Endothelial cell of umbilical vein (primary cell): ENCODE measurements around the gene TMEM74B. TPM values are rescaled to one million over a fixed set of nuclear protein-coding genes. Genes with fewer than 3 reads are reported as not detected.

ENCODE experiments used
- BruUV-seq: library from RNA; stranded (reverse); fragments of 400-500 nt; replicated peaks from 2 replicates; lab custom pipeline; 2021; lab: Mats Ljungman, UMichigan
- CTCF ChIA-PET: fragments of 300-600, 350-600 bp; sonication (Branson Sonifier 250); formaldehyde crosslinking; loops from one replicate; lab custom pipeline; 2021; ENCODE audit warnings: antibody characterized with exemption, inconsistent platforms; lab: Charles Lee
- POLR2A ChIA-PET: fragments of 300-600, 350-600 bp; sonication (Branson Sonifier 250); formaldehyde crosslinking; loops from one replicate; lab custom pipeline; 2021; ENCODE audit warnings: antibody characterized with exemption, inconsistent platforms; lab: Charles Lee
- DNase-seq: peaks from one replicate; pipeline ENCODE4 v3.0.0-alpha.2; 2011; ENCODE audit warnings: low read depth, low spot score
- FAIRE-seq: peaks from 2 replicates; lab custom pipeline; 2011; peaks lifted over from hg19 to GRCh38; lab: Jason Lieb, UNC
- H2AFZ ChIP-seq: 2 replicates; pipeline ENCODE4 v1.6.0; 2012; ENCODE audit warnings: low read depth, low read length, control low read depth, inconsistent platforms
- H3K27ac ChIP-seq: 2 replicates; pipeline ENCODE4 v1.5.1; 2011; ENCODE audit warnings: low read depth, mild to moderate bottlenecking, control low read depth, low read length, moderate library complexity; ENCODE audit not compliant: insufficient read depth
- H3K27me3 ChIP-seq, 2 experiments: 2 replicates each; pipeline versions ENCODE4 v1.6.0 to v1.6.1; 2011; ENCODE audit warnings: low read length in 2 of 2, mixed read lengths in 1 of 2; ENCODE audit not compliant: control insufficient read depth in 2 of 2, insufficient read depth in 2 of 2
- H3K36me3 ChIP-seq, 2 experiments: 2 replicates in 1 of 2; 3 replicates in 1 of 2; pipeline ENCODE4 v1.5.1; 2011; ENCODE audit warnings: low read length in 2 of 2, mild to moderate bottlenecking in 1 of 2, moderate library complexity in 1 of 2; ENCODE audit not compliant: control insufficient read depth in 2 of 2, insufficient read depth in 2 of 2; ENCODE audit errors: extremely low read depth in 1 of 2
- H3K4me1 ChIP-seq: 3 replicates; pipeline ENCODE4 v1.5.1; 2011; ENCODE audit warnings: mild to moderate bottlenecking, low read length; ENCODE audit not compliant: control insufficient read depth, insufficient read depth; ENCODE audit errors: extremely low read depth
- H3K4me2 ChIP-seq: 2 replicates; pipeline ENCODE4 v1.6.1; 2011; ENCODE audit warnings: low read length, control low read depth, mixed read lengths; ENCODE audit not compliant: insufficient read depth
- H3K4me3 ChIP-seq, 3 experiments: fragments of 200-600 bp in 1 of 3; sonication (generic), shearing (Covaris generic) in 1 of 3; replicated peaks in 1 of 3; 2 replicates each; pipeline ENCODE4 v1.5.1; 2011 to 2016; ENCODE audit warnings: control low read depth in 3 of 3, low read length in 3 of 3, mild to moderate bottlenecking in 2 of 3, inconsistent platforms in 1 of 3, low read depth in 1 of 3, moderate library complexity in 1 of 3; ENCODE audit not compliant: insufficient read depth in 1 of 3
- H3K79me2 ChIP-seq: 2 replicates; pipeline ENCODE4 v1.6.0; 2012; ENCODE audit warnings: low read length, inconsistent platforms; ENCODE audit not compliant: control insufficient read depth, insufficient read depth
- H3K9ac ChIP-seq: replicated peaks from 2 replicates; pipeline ENCODE3; 2011; ENCODE audit warnings: low read length, control low read depth; ENCODE audit not compliant: insufficient read depth; ENCODE audit errors: extremely low read depth
- H3K9me1 ChIP-seq: replicated peaks from 3 replicates; pipeline ENCODE4 v1.6.0; 2011; ENCODE audit warnings: mild to moderate bottlenecking, low read length; ENCODE audit not compliant: control insufficient read depth, insufficient read depth; ENCODE audit errors: extremely low read depth
- H3K9me3 ChIP-seq: replicated peaks from 2 replicates; pipeline ENCODE4 v1.5.1; 2012; ENCODE audit warnings: low read length, inconsistent platforms; ENCODE audit not compliant: control insufficient read depth, insufficient read depth
- H4K20me1 ChIP-seq: replicated peaks from 2 replicates; pipeline ENCODE3; 2011; ENCODE audit warnings: mild to moderate bottlenecking, low read length; ENCODE audit not compliant: control insufficient read depth, insufficient read depth; ENCODE audit errors: extremely low read depth
- EZH2 ChIP-seq: IDR thresholded peaks from 2 replicates; pipeline ENCODE4 v1.6.1; 2012; ENCODE audit warnings: borderline replicate concordance, low read depth, mild to moderate bottlenecking, moderate library complexity, low read length, inconsistent platforms; ENCODE audit not compliant: severe bottlenecking
- FOS ChIP-seq: IDR thresholded peaks from 2 replicates; pipeline ENCODE4 v1.6.1; 2011; ENCODE audit warnings: mild to moderate bottlenecking, low read length, moderate library complexity, borderline replicate concordance; ENCODE audit not compliant: insufficient read depth
- JUN ChIP-seq: IDR thresholded peaks from 2 replicates; pipeline ENCODE4 v1.6.1; 2011; ENCODE audit warnings: borderline replicate concordance, low read depth; ENCODE audit not compliant: insufficient read length, insufficient read depth
- MAX ChIP-seq: IDR thresholded peaks from 2 replicates; pipeline ENCODE4 v1.6.1; 2011; ENCODE audit not compliant: insufficient read depth, insufficient read length
- MYC ChIP-seq: IDR thresholded peaks from one replicate; pipeline ENCODE4 v1.6.1; 2011; ENCODE audit warnings: mild to moderate bottlenecking, low read depth, low read length
- POLR2AphosphoS5 ChIP-seq: IDR thresholded peaks from 2 replicates; pipeline ENCODE4 v1.6.1; 2012; ENCODE audit warnings: low read depth, mild to moderate bottlenecking, control low read depth, low read length, moderate library complexity; ENCODE audit not compliant: insufficient read depth
- dilution Hi-C: fragments of 300-500 bp; cut with MboI; formaldehyde crosslinking; loops from one replicate; pipeline ENCODE4 v1.15.0; 2019; ENCODE audit warnings: low sequenced_read_pairs; ENCODE audit not compliant: extremely low pct_ligation_motif_present
- intact Hi-C: fragments of 100-400 bp; cut with micrococcal nuclease; formaldehyde crosslinking; loops from one replicate; pipeline ENCODE4 v1.10.0; 2022
- polyA plus RNA-seq, 4 experiments: library from polyadenylated mRNA; depleted of rRNA in 3 of 4; stranded (reverse) in 3 of 4; unstranded in 1 of 4; fragments of >200 nt; gene quantifications; 2 replicates each; pipeline versions ENCODE4 v1.2.1 to v1.2.3, GENCODE V29; 2011 to 2012; ENCODE audit warnings: missing spikeins in 1 of 4
- total RNA-seq: library from RNA; stranded (reverse); gene quantifications from 2 replicates; pipeline ENCODE4 v1.2.3, GENCODE V29; 2021
- TF ChIP-seq, protein P1 (sequence below), 2 donors: IDR thresholded peaks; 1 replicate in 1 of 2; 2 replicates in 1 of 2; pipeline ENCODE4 v1.5.1; 2011; ENCODE audit warnings: low read length in 2 of 2, mild to moderate bottlenecking in 2 of 2, moderate library complexity in 2 of 2, control low read depth in 1 of 2, inconsistent platforms in 1 of 2, low read depth in 1 of 2; ENCODE audit not compliant: insufficient read depth in 1 of 2; ENCODE audit errors: extremely low read depth in 1 of 2

TMEM74B gene
- total and polyA plus RNA-seq, 2 donors (not counting 3 experiments of a cell fraction or from before 2014, with no cell fraction given), result 0.26 to 1.1 TPM

DNA sequence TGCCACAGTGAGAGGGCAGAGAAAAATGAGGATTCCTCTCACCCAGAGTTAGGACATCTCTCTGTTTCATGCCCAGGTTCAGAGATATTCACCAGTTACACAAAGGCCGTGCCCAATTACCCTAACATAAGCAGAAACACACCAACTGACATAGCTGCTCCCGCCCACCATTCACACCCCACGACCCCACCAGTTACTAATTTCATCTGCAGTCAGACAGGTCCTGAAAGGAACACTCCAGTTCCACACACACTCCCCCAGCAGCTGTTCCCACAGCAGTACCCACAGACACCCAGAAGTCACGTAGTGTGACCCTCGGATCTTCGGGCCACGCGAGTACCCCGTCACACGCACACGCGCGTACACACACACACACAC is 532 bp downstream of the TMEM74B start:
- TF ChIP-seq, protein P1, sequence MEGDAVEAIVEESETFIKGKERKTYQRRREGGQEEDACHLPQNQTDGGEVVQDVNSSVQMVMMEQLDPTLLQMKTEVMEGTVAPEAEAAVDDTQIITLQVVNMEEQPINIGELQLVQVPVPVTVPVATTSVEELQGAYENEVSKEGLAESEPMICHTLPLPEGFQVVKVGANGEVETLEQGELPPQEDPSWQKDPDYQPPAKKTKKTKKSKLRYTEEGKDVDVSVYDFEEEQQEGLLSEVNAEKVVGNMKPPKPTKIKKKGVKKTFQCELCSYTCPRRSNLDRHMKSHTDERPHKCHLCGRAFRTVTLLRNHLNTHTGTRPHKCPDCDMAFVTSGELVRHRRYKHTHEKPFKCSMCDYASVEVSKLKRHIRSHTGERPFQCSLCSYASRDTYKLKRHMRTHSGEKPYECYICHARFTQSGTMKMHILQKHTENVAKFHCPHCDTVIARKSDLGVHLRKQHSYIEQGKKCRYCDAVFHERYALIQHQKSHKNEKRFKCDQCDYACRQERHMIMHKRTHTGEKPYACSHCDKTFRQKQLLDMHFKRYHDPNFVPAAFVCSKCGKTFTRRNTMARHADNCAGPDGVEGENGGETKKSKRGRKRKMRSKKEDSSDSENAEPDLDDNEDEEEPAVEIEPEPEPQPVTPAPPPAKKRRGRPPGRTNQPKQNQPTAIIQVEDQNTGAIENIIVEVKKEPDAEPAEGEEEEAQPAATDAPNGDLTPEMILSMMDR (IDR thresholded peaks at IDR 0.05; ENCODE audit: extremely low read depth in 1 of 2, insufficient read depth in 1 of 2, low read depth in 1 of 2, low read length in 2 of 2), result no peak
- no peak for DNase-seq
- BruUV-seq, result no TSS peak
- no peak overlapping the region for H3K27ac ChIP-seq
- H3K9me1 ChIP-seq, result no peaks in the 10 kb centered on the region
- H3K9me3 ChIP-seq, result no peaks in the 10 kb centered on the region
- H3K4me3 ChIP-seq, result no peak overlapping the region
- no peak overlapping the region for H3K4me2 ChIP-seq
- intact Hi-C loops (loop anchor here (2.0 to 10.0 kb wide), 3 partner anchors 75 to 365 kb away; no protein-coding TSS in a partner anchor), dilution Hi-C loops (no loop called here)
- no peak overlapping the region for H2AFZ ChIP-seq
- ChIA-PET POLR2A (no interaction called here), CTCF (interaction anchor here (0.9 to 1.7 kb wide), 2 partner anchors 15 to 76 kb away, joined by 3 to 7 read pairs; no protein-coding TSS in a partner anchor)
- H4K20me1 ChIP-seq, result no peaks in the 10 kb centered on the region
- no peaks in the 10 kb centered on the region for H3K4me1 ChIP-seq
- H3K27me3 ChIP-seq, result peaks cover 12 to 22% of the 10 kb centered on the region in 2 experiments
- no peak for FAIRE-seq
- H3K79me2 ChIP-seq, result no peaks in the 10 kb centered on the region
- no peak overlapping the region for H3K9ac ChIP-seq
- H3K36me3 ChIP-seq, result no peaks in the 10 kb centered on the region

DNA sequence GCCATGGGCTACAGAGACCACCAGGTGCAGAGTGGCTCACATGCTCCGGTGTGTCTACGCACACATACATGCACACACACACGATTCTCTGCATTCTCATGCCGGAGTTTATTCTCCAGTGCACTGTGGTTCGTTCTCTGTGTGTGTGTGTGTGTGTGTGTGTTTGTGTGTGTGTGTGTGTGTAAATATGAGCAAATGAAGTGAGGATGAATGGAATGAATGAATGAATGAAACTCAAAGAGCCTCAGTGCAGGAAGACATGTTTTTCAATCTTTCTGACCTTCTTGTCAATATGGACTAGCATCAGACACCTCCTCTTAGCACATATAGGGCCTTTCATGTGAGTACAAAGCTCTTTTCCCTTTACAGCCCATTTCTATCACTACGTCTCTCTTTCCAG is 1.6 kb downstream of the TMEM74B start:
- no peak for FAIRE-seq
- H3K27me3 ChIP-seq, result peaks cover 12 to 22% of the 10 kb centered on the region in 2 experiments
- TF ChIP-seq JUN (no peak), FOS (no peak), MYC (no peak), EZH2 (no peak), MAX (no peak), POLR2AphosphoS5 (no peak)
- TF ChIP-seq, protein P1 (IDR thresholded peaks at IDR 0.05; ENCODE audit: extremely low read depth in 1 of 2, insufficient read depth in 1 of 2, low read depth in 1 of 2, low read length in 2 of 2), result no peak
- H3K9me1 ChIP-seq, result no peaks in the 10 kb centered on the region
- H2AFZ ChIP-seq, result no peak overlapping the region
- no peak overlapping the region for H3K4me3 ChIP-seq
- no peak overlapping the region for H3K9ac ChIP-seq
- POLR2A ChIA-PET, result no interaction called here
- BruUV-seq, result no TSS peak
- H3K4me1 ChIP-seq, result no peaks in the 10 kb centered on the region
- H4K20me1 ChIP-seq, result no peaks in the 10 kb centered on the region
- H3K79me2 ChIP-seq, result no peaks in the 10 kb centered on the region
- intact Hi-C loops, result loop anchor here (10.0 kb wide), 1 partner anchor 228 kb away; no protein-coding TSS in a partner anchor
- no peaks in the 10 kb centered on the region for H3K9me3 ChIP-seq
- no peaks in the 10 kb centered on the region for H3K36me3 ChIP-seq
- no peak overlapping the region for H3K27ac ChIP-seq
- dilution Hi-C loops, result no loop called here
- DNase-seq, result no peak
- CTCF ChIA-PET, result no interaction called here
- no peak overlapping the region for H3K4me2 ChIP-seq
